HG02759 (cell line): Measurements from ENCODE around the gene CATSPERZ.
"Not testable (repeated sequence)": the region's sequence is repeated elsewhere in the genome, so short reads cannot be mapped to it uniquely, and the experiment has no call there.

Source experiments
- ATAC-seq: cut with Tn5 transposase; IDR thresholded peaks from one replicate; pipeline ENCODE4 v1.9.1; 2021; ENCODE audit warnings: mild to moderate bottlenecking, moderate library complexity; ENCODE audit not compliant: unreplicated experiment

CATSPERZ gene

GRCh38 chr11:64298966-64299846 lies 952 bp upstream of the CATSPERZ start:
- ATAC-seq = no peak

GRCh38 chr11:64303109-64304031 lies 3.2 kb downstream of the CATSPERZ start:
- ATAC-seq = no peak

DNA sequence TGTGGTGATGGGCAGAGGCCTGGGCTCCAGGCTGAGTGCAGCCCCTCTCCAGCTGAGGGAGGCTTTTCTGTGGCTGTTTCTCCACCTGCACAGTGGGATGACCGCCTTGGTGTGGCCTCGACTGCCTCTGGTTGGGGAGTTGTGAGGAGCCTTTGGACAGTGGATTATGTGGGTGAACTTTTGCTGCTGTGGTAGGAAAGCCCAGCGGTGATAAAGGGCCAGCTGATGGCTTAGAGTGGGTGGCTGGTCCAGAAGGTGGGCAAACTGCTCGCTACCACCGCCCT lies 3.8 kb downstream of the CATSPERZ start:
- ATAC-seq = no peak

- ATAC-seq = peak; percentile 27
These were observed 4.3 kb downstream of the CATSPERZ start for GRCh38 chr11:64304316-64305072.

GRCh38 chr11:64305075-64305690 lies 5.0 kb downstream of the CATSPERZ start, which contains the start of gene ESRRA:
Gene ESRRA (plus strand): TSS chr11:64305524. CDS start chr11:64307180, 1,656 bp downstream.
- ATAC-seq = peak; percentile 75

DNA sequence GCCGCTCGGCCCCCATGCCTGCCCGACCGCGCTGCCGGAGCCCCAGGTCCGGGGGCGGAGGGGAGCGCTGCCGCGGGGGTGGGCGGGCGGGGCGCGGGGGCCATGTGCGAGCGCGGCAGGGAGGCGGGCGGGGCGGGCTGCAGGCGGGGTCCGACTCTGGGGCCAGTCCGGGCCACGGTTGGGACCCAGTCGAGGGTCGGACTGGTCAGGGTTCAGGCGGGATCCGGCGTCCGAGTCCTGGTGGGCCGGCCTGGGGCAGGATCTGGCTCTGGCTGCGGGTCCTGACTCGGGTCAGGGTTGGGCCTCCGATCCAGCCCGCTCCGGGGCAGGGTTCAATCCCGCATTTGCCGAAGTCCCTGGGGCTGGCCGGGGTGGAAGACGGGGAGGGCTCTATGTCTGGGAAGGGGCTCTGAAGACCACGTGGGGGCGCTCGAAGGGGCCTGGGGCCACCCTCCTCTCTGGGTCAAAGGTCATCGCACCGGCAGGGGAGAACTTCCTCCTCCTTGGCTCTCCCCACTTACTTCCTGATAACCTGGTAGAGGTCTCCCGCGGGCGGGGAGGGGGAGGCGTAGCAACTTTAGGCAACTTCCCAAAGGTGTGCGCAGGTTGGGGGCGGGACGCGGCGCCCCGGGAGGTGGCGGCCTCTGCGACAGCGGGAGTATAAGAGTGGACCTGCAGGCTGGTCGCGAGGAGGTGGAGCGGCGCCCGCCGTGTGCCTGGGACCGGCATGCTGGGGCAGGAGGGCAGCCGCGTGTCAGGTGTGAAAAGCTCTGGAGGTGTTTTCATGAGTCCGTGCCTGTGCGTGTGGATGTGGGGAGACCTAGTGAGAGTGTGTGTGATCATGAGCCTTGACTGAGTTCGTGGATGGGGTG lies 5.8 kb downstream of the CATSPERZ start:
- peak; percentile 23 for ATAC-seq

DNA sequence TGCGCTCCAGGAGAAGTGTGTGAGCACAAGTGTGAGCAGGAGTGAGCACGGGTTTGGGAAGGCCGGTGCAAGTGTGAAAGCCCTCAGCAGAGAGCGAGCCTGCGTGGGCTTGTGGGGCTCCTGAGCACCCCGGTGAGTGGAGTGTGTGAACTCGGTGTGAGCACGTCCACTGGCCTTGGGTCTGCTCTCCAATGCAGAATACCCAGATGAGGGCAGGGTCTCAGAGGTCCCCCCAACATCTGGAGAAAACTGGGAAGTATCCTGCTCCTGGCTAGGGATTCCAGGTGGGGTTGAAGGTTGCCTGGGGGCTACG lies 6.4 kb downstream of the CATSPERZ start:
- ATAC-seq = no peak

- ATAC-seq = no peak
These were observed 6.9 kb downstream of the CATSPERZ start for GRCh38 chr11:64306876-64307622.

DNA sequence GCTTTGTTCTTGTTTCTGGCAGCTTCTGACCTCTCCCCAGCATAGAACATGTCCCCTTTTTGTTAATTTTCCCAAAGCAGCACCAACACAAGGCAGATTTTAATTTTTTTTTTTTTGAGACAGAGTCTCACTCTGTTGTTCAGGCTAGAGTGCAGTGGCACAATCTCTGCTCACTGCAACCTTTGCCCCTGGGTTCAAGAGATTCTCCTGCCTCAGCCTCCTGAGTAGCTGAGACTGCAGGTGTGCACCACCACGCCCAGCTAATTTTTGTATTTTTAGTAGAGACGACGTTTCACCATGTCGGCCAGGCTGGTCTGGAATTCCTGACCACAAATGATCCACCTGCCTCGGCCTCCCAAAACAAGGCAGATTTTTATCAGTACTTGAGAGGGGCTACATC lies 7.6 kb downstream of the CATSPERZ start:
- ATAC-seq = not testable (repeated sequence)

- no peak for ATAC-seq
These were observed 12.8 kb downstream of the CATSPERZ start for GRCh38 chr11:64312947-64313346.

DNA sequence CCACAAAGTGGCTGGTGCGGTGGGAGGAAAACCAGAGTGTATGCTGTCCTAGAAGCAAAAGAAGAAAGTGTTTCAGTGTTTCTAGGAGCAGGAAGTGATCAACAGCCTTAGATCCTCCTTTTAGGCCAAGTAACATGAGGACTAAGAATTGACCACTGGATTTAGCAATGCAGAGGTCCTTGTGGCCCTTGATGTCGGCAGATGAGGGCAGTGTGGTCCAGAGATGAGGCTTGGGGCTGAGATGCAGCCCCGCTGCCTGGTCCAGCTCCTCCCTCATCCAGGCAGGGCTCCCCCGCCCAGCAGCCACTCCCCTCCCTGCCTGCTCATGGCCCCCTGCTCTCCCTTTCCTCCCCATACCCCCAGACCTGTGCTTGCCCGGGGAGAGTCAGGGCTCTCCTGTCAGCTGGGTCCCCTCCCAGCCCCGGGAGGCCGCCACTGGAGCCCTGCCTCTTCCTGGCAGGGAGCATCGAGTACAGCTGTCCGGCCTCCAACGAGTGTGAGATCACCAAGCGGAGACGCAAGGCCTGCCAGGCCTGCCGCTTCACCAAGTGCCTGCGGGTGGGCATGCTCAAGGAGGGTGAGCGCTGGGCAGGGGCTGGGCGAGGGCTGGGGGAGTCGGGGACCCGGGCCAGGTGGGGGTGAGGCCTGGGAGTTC lies 13.5 kb downstream of the CATSPERZ start:
- no peak for ATAC-seq

DNA sequence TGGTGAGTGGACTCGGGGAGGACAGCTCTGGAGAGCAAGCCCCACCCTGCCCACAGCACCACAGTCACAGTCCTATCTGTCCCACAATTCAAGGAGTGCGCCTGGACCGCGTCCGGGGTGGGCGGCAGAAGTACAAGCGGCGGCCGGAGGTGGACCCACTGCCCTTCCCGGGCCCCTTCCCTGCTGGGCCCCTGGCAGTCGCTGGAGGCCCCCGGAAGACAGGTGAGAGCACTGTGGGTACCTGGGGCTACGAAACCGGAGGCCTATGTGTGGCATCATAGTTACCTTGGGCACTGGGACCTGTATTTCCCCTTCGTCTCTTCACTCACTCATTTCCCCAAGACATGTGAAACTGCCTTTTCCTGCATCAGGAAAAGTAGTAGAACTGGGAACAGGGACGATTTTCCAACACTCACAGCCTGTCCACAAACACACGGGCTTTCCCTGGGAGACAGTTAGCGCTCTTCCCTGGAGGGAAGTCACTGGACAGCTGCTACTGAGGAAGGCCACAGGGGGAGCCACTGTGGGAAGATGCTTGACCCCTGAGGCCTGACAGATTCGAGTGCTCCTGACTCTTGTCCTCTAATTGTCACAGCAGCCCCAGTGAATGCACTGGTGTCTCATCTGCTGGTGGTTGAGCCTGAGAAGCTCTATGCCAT lies 14.1 kb downstream of the CATSPERZ start:
- ATAC-seq = no peak

DNA sequence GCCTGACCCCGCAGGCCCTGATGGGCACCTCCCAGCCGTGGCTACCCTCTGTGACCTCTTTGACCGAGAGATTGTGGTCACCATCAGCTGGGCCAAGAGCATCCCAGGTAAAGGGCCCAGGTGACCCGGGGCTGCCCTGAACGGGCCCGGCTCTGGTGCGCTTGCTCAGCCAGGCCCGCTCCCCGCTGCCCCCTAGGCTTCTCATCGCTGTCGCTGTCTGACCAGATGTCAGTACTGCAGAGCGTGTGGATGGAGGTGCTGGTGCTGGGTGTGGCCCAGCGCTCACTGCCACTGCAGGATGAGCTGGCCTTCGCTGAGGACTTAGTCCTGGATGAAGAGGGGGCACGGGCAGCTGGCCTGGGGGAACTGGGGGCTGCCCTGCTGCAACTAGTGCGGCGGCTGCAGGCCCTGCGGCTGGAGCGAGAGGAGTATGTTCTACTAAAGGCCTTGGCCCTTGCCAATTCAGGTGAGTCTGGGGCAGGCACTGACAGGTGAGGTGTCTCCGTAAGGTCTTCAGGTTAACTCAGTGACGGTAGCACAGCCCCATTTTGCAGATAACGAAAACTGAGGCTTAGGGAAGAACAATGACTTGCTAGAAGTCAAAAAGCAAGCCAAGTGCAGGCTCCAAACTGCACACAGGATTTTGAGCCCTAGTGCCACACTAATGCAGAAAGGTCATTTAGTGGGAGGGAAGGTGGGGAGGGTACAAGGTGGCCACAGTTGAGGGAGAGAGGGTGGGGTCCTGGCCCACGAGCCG lies 14.8 kb downstream of the CATSPERZ start:
- no peak for ATAC-seq

DNA sequence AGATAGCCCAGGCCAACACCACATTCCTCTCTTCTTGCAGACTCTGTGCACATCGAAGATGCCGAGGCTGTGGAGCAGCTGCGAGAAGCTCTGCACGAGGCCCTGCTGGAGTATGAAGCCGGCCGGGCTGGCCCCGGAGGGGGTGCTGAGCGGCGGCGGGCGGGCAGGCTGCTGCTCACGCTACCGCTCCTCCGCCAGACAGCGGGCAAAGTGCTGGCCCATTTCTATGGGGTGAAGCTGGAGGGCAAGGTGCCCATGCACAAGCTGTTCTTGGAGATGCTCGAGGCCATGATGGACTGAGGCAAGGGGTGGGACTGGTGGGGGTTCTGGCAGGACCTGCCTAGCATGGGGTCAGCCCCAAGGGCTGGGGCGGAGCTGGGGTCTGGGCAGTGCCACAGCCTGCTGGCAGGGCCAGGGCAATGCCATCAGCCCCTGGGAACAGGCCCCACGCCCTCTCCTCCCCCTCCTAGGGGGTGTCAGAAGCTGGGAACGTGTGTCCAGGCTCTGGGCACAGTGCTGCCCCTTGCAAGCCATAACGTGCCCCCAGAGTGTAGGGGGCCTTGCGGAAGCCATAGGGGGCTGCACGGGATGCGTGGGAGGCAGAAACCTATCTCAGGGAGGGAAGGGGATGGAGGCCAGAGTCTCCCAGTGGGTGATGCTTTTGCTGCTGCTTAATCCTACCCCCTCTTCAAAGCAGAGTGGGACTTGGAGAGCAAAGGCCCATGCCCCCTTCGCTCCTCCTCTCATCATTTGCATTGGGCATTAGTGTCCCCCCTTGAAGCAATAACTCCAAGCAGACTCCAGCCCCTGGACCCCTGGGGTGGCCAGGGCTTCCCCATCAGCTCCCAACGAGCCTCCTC lies 15.7 kb downstream of the CATSPERZ start:
- ATAC-seq = not testable (repeated sequence)

DNA sequence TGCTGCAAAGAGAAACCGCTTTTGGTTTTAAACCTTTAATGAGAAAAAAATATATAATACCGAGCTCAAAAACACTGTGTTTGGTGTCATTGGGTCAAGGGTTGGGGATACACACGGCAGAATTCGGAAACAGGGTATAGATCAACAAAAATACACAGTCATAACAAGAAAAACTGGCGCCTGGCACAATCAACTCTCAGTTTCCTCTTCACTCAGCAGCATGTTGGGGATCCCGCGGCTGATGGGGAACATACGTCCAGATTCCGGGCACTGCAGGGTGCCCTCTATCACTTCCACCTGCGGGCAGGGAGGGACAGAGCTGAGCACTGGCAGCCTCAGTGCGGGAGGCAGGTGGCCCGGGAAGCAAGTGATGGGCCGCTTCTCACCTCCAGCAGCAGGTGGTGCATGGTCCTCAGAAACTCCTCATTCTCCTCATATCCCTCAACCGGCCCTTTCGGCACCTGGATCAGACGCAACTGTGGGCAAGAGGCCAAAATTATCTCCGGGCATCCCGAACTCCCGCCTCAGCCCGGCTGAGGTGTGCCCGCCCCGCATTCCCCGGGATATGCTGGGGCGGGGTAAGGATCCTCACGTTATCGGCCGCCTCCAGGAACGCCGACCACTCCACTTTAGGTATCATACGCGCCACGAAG lies 16.6 kb downstream of the CATSPERZ start:
- ATAC-seq = no peak
